Measurements from ENCODE around the gene COMMD1.

GRCh38 chr2:61959381-61960293, 54.2 kb downstream of the COMMD1 start:
- TF ChIP-seq CTCF (IDR thresholded peaks at IDR 0.05; ENCODE audit: poor library complexity) (no peak), EZH2phosphoT487 (IDR thresholded peaks at IDR 0.05; ENCODE audit: low read depth, severe bottlenecking, unreplicated experiment) (no peak)

Measured in hepatocyte (in vitro differentiated cells).